Endometrial microvascular endothelial cells (primary cell): ENCODE measurements around the gene SEC14L2. TPM values are rescaled to one million over a fixed set of nuclear protein-coding genes. Genes with fewer than 3 reads are reported as not detected.
"Not testable (repeated sequence)": the region's sequence is repeated elsewhere in the genome, so short reads cannot be mapped to it uniquely, and the experiment has no call there.

Experiments
- in situ Hi-C: cut with HindIII; loops from 2 replicates; pipeline ENCODE4 v1.10.0; 2017; ENCODE audit warnings: low sequenced_read_pairs, low pct_unique_long_range_greater_than_20kb; ENCODE audit errors: inconsistent ontology term
- total RNA-seq: library from RNA; depleted of rRNA; stranded (reverse); fragments of >200 nt; gene quantifications from one replicate; pipeline ENCODE4 v1.2.3, GENCODE V29; 2015; ENCODE audit errors: inconsistent ontology term

Gene SEC14L2
- total RNA-seq, 1 donor from 2014 or later = 48.2 TPM

DNA sequence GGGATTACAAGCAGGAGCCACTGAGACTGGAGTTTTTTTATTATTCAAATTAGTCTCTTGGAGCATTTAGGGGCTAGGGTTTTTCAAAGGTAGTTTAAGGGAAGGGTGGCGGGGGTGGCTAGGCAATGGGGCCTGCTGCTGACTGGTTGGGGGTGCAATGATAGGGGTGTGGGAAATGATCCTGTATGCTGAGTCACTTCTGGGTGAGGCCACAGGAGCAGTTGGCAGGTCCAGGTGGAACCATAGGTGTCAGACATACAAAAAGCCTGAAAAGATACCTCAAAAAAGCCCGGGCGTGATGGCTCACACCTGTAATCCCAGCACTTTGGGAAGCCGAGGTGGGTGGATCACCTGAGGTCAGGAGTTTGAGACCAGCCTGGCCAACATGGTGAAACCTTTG is 42.4 kb downstream of the SEC14L2 start:
- in situ Hi-C loops = loop anchor here (25.0 kb wide), 1 partner anchor 152 kb away; the partner anchor contains the start of gene CASTOR1

DNA sequence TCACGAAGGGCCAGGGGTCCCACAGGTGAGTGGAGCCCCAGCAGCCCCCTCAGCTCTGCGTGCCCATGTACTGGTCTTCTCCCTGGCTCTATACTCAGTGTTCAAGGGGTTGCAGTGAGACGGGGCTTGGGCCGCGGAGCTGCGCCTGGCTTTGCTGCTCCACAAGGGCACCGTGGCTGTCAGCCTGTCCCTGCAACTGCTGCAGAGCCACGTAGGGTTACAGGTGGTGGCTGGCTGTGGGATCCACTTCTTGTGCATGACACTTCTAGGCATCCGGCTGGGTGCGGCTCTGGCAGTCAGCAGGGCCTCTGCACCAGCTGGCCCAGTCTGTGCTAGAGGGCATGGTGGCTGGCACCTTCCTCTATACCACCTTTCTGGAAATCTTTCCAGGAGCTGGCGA is 43.0 kb downstream of the SEC14L2 start:
- in situ Hi-C loops = loop anchor here (25.0 kb wide), 1 partner anchor 153 kb away; the partner anchor contains the start of gene CASTOR1

DNA sequence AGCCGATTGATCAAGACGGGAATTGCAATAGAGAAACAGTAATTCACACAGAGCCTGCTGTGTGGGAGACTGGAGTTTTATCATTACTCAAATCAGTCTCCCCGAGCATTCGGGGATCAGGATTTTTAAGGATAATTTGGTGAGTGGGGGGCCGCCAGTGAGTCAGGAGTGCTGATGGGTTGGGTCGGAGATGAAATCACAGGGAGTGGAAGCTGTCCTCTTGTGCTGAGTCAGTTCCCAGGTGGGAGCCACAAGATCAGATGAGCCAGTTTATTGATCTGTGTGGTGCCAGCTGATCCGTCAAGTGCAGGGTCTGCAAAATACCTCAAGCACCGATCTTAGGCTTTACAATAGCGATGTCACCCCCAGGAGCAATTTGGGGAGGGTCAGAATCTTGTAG is 44.3 kb downstream of the SEC14L2 start:
- in situ Hi-C loops = loop anchor here (25.0 kb wide), 1 partner anchor 154 kb away; the partner anchor contains the start of gene CASTOR1

DNA sequence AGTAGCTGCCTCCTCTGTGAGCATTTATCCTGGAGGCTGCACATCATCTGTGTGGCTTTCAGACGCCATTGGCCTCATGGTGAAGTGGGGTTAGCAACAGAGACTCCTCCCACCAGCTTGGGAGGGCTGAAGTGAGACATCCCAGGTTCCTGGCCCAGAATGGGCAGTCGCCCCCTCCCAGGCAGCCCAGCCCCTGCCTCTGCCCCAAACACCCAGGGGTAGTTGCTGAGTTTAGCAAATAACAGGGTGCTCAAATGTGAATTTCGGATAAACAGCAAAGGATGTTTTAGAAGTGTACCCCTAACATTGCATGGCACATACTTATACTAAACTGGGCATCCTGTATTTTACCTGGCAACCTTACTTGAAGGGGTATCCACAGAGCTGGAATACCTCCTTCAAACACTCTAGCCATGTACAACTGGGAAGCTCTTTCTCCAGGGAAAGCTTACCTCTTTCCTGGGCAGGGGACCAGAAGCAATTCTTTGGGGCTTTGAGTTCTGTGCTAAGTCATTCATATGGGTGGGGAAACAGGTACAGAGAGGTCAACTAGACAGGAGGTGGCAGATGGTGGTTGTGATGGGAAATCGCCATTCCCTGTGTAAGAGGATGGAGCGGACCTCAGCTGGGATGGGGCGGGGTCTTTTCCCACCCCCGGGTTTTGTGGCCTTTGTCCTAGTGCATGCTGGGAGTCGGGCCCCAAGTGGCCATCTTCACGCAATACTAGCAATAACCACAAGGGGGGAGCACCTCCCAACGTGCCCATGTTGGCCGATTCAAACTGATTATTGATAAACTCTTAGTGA is 48.0 kb downstream of the SEC14L2 start:
- in situ Hi-C loops = loop anchor here (25.0 kb wide), 1 partner anchor 158 kb away; the partner anchor contains the start of gene CASTOR1

DNA sequence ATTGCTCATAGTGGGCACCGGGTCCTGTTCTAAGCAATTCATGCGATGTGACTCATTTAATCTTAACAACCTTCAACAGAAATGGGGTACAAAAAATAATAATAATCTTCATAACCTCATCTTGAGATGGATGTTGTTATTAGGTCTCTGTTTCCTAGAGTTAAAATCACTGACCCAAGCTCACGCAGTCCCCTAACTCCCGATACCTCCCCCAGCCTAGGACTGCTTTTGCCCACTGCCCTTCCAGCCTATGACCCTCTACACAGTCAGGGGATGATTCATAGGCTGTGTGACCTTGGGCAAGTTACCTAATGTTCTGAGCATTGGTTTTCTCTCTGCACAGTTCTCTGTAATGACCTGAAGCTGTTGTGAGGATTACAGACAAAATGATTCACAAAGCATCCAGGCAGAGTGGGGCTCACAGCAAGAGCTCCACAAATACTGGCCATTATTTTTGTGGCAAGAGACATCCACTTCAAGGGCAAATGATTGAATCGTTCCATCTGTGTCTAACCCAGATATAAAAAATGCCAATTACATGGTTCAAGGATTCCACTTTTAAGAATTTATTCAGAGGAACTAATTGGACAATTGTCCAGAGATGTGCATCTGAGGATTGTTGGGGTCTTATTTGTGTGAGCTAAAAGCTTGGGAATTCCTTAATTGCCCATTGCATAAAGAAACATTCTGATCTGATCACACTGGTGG is 48.8 kb downstream of the SEC14L2 start:
- in situ Hi-C loops = loop anchor here (25.0 kb wide), 1 partner anchor 158 kb away; the partner anchor contains the start of gene CASTOR1

DNA sequence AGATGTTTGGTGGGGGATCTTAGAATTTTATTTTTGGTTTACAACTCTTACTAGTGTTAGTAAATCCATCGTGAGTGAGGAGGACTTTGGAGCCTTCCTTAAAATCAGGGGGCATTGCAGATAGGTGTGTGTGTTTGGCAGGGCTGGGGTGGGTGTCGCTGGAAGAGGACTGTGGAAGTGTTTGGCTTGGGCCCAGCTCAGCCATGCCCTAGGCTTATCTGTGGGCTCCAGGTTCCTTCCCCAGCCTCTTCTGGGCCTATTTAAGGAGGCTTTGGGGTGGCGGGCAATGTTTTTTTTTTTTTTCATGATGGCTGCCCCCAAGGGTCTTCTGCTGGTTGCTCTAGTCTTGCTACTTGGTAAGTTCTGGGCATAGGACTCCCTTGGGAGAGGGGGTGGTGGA is 50.8 kb downstream of the SEC14L2 start:
- in situ Hi-C loops = loop anchor here (25.0 kb wide), 1 partner anchor 160 kb away; the partner anchor contains the start of gene CASTOR1

DNA sequence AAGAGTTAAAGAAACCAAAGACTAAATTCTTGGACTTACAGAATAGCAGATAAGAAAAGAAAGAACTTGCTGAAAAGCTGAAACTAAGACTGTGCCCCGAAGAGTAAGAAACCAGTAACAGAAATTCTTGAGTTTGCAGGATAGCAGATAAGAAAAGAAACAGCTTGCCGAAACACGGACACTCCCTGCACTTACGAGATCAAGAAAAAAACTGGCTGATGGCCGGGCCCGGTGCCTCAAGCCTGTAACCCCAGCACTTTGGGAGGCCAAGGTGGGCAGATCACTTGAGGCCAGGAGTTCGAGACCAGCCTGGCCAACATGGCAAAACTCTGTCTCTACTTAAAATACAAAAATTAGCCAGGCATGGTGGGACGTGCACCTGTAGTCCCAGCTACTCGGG is 54.7 kb downstream of the SEC14L2 start:
- in situ Hi-C loops = not testable (repeated sequence)

DNA sequence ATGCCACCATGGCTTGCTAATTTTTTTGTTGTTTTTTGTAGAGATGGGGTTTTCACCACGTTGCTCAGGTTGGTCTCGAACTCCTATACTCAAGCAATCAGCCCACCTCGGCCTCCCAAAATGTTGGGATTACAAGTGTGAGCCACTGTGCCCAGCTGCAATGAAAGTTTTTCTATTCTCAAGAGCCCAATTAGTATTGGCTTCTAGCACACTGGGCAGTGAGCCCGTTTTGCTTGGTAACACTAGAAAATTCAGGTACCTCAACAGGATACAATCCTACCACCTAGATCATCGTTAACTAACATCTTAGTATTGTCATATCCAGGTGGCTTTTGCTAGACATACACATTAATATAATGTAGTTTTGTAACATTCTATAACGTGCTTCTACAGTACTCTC is 56.0 kb downstream of the SEC14L2 start:
- in situ Hi-C loops = no loop called here

DNA sequence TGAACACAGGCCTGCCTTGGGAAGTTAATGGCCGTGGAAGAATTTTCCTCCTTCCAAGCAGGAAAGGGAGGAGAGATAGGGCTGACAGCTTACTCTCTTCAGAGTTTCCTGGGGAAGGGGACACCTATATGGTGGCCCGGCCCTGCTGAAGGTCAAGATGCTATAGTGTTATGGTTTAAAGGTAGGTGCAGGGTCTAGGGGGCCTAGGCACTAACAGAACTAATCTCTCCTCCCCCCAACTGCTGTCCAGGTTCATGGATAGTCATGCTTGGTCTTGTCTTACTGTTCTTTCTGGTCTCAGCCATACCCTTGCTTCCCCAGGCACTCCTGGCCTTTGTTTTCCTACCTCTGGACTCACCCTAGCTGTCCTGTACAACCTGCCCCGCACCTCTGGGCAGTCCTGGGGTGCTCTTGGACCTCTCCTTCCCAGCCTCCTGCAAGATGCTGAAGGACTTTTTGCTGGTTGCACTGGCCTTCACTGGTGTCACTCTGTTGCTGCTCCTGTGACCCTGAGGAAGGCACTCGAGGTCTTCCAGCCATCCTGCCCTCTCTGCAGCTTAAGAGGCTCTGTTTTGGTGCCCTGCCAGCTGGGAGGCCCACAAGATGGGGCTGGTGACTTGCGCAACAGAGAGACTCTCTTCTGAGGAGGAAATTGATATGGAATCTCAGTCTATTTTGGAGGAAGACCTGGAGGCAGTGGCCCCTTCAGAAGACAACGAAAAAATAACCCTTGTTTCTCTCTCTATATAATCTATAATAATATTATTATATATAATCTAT is 57.1 kb downstream of the SEC14L2 start:
- in situ Hi-C loops = no loop called here

DNA sequence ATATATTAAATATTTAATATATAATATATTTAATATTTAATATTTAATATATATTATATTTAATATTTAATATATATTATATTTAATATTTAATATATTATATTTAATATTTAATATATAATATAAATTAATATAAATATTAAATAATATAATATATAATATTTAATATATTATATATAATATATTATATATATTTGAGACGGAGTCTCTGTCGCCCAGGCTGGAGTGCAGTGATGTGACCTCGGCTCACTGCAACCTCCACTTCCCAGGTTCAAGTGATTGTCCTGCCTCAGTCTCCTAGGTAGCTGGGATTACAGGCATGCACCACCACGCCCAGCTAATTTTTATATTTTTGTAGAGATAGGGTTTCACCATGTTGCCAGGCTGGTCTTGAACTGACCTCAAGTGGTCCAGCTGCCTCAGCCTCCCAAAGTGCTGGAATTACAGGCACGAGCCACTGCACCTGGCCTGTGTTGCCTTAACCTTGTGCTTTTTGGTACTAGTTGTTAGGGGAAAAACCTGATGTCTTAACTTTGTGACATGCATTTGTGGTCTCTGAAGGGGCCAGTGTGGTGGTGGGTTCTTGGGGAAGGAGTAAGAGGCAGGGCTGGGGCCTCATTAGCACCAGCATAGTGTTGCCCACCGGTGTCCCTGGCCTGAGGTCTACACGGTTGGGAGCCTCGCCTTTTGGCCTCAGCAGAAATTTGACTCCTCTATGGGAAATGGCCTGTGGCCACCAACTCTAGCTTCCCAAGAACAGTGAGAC is 58.4 kb downstream of the SEC14L2 start:
- in situ Hi-C loops = no loop called here

DNA sequence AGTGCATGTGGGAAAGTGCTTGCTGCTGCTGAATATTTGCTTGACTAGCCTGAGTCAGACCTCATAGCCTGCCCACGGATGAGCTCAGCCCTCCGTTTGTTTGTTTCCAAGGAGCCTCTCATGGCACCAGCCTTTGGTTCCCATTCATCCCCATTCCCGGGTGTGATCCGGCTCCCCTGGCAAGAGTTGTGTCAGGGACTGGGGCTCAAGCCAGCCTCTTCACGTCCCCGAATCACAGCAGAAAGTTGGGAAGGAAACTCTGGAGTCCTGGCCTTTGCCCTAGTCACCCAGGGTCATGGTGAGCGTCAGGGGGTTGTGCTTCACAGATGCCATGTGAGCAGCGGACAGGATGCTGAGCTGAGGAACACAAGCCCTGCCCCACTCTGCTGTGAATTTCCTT is 61.2 kb downstream of the SEC14L2 start:
- in situ Hi-C loops = no loop called here

DNA sequence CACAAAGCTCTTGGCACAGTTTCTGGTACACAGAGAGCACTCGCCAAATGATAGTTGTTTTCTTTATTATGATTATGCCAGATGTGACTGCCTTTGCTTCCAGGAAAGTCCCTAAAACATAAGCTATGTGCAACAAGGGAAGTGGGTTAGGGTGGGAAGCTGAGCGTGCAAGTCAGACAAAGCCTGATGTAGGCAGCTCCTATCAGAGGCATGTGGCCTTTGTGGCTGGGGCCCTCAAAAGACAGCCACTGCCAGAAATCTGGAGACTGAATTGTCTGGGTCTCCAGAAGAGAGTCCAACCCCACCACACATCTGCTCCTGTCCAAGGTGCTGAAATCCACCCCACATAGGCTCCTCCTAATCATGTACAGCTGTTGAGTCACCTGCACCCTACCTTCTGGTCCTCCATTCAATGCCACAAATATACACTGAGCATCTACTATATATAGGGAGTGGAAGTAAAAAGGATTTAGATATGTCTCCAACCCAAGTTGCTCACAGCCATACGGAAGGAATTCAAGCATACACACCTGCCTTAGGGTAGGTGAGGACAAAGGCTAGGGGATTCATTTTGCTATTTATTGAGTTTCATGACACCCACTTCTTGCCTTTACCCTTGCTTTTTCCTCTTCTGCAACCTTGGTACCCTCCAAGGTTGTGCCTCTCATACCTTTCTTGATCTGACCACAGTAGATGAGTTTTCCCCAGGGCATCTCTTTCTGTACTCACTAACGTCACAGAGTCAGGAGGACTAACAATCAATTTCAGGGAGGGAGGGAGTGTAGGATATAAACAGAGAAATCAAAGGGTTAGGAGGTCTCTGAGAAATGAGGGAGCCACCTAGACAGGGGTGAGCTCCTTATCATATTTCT is 62.6 kb downstream of the SEC14L2 start:
- in situ Hi-C loops = no loop called here

DNA sequence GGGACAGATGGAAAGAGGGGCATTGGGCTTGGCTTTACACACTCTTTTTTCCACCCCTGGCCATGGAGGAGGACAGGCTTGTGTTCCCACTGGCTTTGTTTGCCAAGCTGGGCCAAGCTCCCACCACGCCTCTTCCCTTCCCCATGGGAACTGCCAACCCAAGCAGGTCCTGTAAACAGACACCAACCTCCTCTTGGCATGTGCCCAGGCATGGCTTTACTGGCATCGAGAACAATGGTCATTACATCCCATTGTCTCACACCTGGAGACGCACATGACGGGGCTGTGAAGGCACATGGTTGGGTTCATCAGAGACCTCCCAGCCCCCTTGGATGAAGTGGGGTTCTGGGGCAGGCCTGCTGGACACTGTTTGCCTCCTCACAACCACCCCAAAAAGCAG is 63.3 kb downstream of the SEC14L2 start:
- in situ Hi-C loops = no loop called here

DNA sequence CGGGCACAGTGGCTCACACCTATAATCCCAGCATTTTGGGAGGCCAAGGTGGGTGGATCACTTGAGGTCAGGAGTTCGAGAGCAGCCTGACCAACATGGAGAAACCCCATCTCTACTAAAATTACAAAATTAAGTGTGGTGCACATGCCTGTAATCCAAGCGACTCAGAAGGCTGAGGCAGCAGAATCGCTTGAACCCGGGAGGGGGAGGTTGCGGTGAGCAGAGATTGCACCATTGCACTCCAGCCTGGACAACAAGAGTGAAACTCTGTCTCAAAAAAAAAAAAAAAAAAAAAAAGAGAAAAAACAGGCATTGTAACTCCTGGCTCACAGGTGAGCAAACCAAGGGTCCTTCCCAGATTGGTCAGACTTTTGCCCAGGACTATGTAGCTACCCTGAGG is 63.7 kb downstream of the SEC14L2 start:
- in situ Hi-C loops = not testable (repeated sequence)

DNA sequence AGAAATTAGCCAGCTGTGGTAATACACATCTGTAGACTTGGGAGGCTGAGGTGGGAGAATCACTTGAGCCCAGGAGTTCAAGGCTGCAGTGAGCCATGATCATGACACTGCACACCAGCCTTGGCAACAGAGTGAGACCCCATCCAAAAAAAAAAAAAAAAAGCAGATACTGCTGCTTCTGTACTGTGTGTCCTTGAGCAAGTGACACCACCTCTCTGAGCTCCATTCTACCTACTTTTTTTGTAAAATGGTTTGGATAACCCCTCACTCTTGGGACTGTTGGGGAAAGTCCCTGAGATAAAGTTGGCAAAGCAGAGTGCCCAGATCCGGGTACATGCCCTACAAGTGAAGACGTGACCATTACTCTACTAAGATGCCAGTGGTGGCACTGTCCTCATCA is 72.3 kb downstream of the SEC14L2 start:
- in situ Hi-C loops = no loop called here

DNA sequence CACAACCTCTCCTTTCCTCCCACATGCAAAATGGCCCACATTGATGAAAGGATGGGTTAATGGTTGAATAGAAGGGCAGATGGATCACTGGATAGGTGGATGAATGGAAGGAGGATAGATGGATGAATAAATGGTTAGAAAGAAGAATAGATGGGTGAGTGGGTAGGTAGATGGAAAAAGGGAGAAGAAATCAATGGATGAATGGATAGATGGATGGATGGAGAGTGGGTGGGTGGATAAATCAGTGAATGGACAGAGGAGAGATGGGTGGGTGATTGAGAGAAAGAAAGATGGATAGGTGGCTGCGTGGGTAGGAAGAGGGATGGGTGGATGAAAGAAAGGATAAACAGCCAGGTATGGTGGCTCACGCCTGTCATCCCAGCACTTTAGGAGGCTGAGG is 73.8 kb downstream of the SEC14L2 start:
- in situ Hi-C loops = no loop called here

DNA sequence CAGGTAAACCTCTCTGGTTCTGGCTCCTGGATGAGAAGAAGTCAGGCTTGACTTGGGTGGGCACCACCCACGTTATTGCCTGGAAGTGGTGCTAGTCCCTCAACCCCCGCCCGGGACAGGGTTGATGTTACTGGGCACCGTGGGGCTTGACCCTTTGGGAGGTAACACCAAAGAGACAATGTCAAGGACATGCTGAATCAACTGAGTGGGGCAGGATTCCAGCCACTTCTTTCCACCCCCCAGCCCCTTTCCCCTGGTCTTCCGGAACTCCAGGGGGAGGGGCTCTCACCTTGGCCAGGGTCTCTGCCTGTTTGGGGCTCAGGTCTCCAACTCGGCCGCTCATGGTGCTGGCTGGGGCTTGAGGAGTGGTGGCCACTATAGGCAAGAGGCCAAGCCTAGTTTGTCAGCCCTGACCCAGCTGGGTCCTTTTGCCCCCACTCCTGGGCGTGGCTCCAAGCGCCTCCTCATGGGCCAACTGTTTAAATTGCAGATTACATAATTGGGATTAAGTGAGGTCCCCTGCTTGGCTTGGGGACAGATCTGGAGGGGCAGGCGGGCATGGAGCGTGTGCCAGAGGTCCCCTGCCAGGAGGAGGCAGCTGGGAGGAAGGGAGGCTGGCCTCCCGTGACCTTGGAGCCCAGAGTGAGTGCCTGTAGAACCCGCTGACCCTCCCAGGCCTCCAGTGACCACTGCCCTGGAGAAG is 74.9 kb downstream of the SEC14L2 start, which contains the start of gene SEC14L3:
TSS of gene SEC14L3 (minus strand) at position 402 of the 703 bp plus-strand sequence. CDS start at position 343, 59 bp downstream.
- in situ Hi-C loops = no loop called here
